Measurements from ENCODE around the gene R3HDML. TPM values are rescaled to one million over a fixed set of nuclear protein-coding genes. Genes with fewer than 3 reads are reported as not detected.

R3HDML gene
- polyA plus RNA-seq, 1 donor (not counting 4 experiments of a cell fraction or from before 2014, with no cell fraction given) = not detected

- Histone ChIP-seq H3K9me1 (ENCODE audit: control insufficient read depth, extremely low read depth, insufficient read depth, low read length) (no peaks in the 10 kb centered on the region), H3K9me3 (ENCODE audit: control insufficient read depth, low read depth, low read length) (no peaks in the 10 kb centered on the region), H3K36me3 (ENCODE audit: control insufficient read depth in 2 of 2, extremely low read depth in 1 of 2, insufficient read depth in 2 of 2, low read length in 2 of 2) (no peaks in the 10 kb centered on the region), H3K79me2 (ENCODE audit: control insufficient read depth, insufficient read depth, low read length) (no peaks in the 10 kb centered on the region), H3K4me3 (ENCODE audit: control insufficient read depth in 2 of 3, extremely low read depth in 1 of 3, insufficient read depth in 2 of 3, low read depth in 1 of 3, low read length in 3 of 3) (no peak overlapping the region), H3K27me3 (ENCODE audit: control insufficient read depth, extremely low read depth, insufficient read depth, low read length) (no peaks in the 10 kb centered on the region), H3K9ac (ENCODE audit: control insufficient read depth, extremely low read depth, insufficient read depth, low read length) (no peak overlapping the region), H3K27ac (ENCODE audit: control insufficient read depth, insufficient read depth, low read length) (no peak overlapping the region), H3K4me2 (ENCODE audit: control insufficient read depth, extremely low read depth, insufficient read depth, low read depth, low read length) (no peak overlapping the region), H4K20me1 (ENCODE audit: control insufficient read depth, extremely low read depth, insufficient read depth, low read length) (no peaks in the 10 kb centered on the region), H2AFZ (ENCODE audit: control insufficient read depth, low read length) (no peak overlapping the region), H3K4me1 (ENCODE audit: control insufficient read depth, extremely low read depth, insufficient read depth, low read length) (peaks cover 17% of the 10 kb centered on the region)
- DNase-seq (ENCODE audit: low read depth, low spot score) (no peak), FAIRE-seq (no peak)
- TF ChIP-seq EZH2 (IDR thresholded peaks at IDR 0.05; ENCODE audit: low read length) = no peak
- TF ChIP-seq CTCF (optimal IDR thresholded peaks at IDR 0.05 in 1 of 3, IDR thresholded peaks at IDR 0.05 in 1 of 3, conservative IDR thresholded peaks at IDR 0.05 in 1 of 3; ENCODE audit: extremely low read depth in 1 of 3, insufficient read depth in 2 of 3, low read length in 3 of 3) = no peak
- dilution Hi-C loops (cut with MboI; ENCODE audit: extremely low pct_ligation_motif_present, low sequenced_read_pairs) = no loop called here
Observed at GRCh38 chr20:44392776-44393607, 56.1 kb downstream of the R3HDML start.

- FAIRE-seq (no peak), DNase-seq (ENCODE audit: low read depth, low spot score) (no peak)
- Histone ChIP-seq H3K9me3 (ENCODE audit: control insufficient read depth, low read depth, low read length) (no peaks in the 10 kb centered on the region), H3K4me3 (ENCODE audit: control insufficient read depth in 2 of 3, extremely low read depth in 1 of 3, insufficient read depth in 2 of 3, low read depth in 1 of 3, low read length in 3 of 3) (no peak overlapping the region), H3K9ac (ENCODE audit: control insufficient read depth, extremely low read depth, insufficient read depth, low read length) (no peak overlapping the region), H3K79me2 (ENCODE audit: control insufficient read depth, insufficient read depth, low read length) (no peaks in the 10 kb centered on the region), H4K20me1 (ENCODE audit: control insufficient read depth, extremely low read depth, insufficient read depth, low read length) (no peaks in the 10 kb centered on the region), H2AFZ (ENCODE audit: control insufficient read depth, low read length) (no peak overlapping the region), H3K4me1 (ENCODE audit: control insufficient read depth, extremely low read depth, insufficient read depth, low read length) (peaks cover 17% of the 10 kb centered on the region), H3K9me1 (ENCODE audit: control insufficient read depth, extremely low read depth, insufficient read depth, low read length) (no peaks in the 10 kb centered on the region), H3K4me2 (ENCODE audit: control insufficient read depth, extremely low read depth, insufficient read depth, low read depth, low read length) (no peak overlapping the region), H3K27me3 (ENCODE audit: control insufficient read depth, extremely low read depth, insufficient read depth, low read length) (no peaks in the 10 kb centered on the region), H3K36me3 (ENCODE audit: control insufficient read depth in 2 of 2, extremely low read depth in 1 of 2, insufficient read depth in 2 of 2, low read length in 2 of 2) (no peaks in the 10 kb centered on the region), H3K27ac (ENCODE audit: control insufficient read depth, insufficient read depth, low read length) (no peak overlapping the region)
- TF ChIP-seq EZH2 (IDR thresholded peaks at IDR 0.05; ENCODE audit: low read length) (no peak), CTCF (optimal IDR thresholded peaks at IDR 0.05 in 1 of 3, IDR thresholded peaks at IDR 0.05 in 1 of 3, conservative IDR thresholded peaks at IDR 0.05 in 1 of 3; ENCODE audit: extremely low read depth in 1 of 3, insufficient read depth in 2 of 3, low read length in 3 of 3) (no peak)
- dilution Hi-C loops (cut with MboI; ENCODE audit: extremely low pct_ligation_motif_present, low sequenced_read_pairs) = no loop called here
Observed at GRCh38 chr20:44393608-44394451, 57.0 kb downstream of the R3HDML start.
